ENCODE data around the gene ORAI1.

- TF ChIP-seq EZH2phosphoT487 (IDR thresholded peaks at IDR 0.05; ENCODE audit: borderline replicate concordance, low read length) = no peak
- TF ChIP-seq, protein P1, sequence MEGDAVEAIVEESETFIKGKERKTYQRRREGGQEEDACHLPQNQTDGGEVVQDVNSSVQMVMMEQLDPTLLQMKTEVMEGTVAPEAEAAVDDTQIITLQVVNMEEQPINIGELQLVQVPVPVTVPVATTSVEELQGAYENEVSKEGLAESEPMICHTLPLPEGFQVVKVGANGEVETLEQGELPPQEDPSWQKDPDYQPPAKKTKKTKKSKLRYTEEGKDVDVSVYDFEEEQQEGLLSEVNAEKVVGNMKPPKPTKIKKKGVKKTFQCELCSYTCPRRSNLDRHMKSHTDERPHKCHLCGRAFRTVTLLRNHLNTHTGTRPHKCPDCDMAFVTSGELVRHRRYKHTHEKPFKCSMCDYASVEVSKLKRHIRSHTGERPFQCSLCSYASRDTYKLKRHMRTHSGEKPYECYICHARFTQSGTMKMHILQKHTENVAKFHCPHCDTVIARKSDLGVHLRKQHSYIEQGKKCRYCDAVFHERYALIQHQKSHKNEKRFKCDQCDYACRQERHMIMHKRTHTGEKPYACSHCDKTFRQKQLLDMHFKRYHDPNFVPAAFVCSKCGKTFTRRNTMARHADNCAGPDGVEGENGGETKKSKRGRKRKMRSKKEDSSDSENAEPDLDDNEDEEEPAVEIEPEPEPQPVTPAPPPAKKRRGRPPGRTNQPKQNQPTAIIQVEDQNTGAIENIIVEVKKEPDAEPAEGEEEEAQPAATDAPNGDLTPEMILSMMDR (conservative IDR thresholded peaks at IDR 0.05; ENCODE audit: low read depth, low read length) = no peak
Observed at GRCh38 chr12:121689430-121689829, 63.1 kb downstream of the ORAI1 start.

Measured in PC-3 (cell line).